Mesothelial cell of epicardium (in vitro differentiated cells): ENCODE results near the gene CPD. TPM values are rescaled to one million over a fixed set of nuclear protein-coding genes. Genes with fewer than 3 reads are reported as not detected.

Experiments used
- DNase-seq, 2 experiments: peaks; one replicate each; pipeline ENCODE4 v3.0.0; 2021; ENCODE audit warnings: low spot score in 2 of 2; ENCODE audit not compliant: unreplicated experiment in 2 of 2
- H3K27ac Mint-ChIP-seq: 2 replicates; pipeline ENCODE4 v1.8.0; 2021; ENCODE audit warnings: mixed read lengths
- H3K27me3 Mint-ChIP-seq: 2 replicates; pipeline ENCODE4 v1.8.0; 2021; ENCODE audit warnings: low read depth, mixed read lengths
- H3K36me3 Mint-ChIP-seq: 2 replicates; pipeline ENCODE4 v1.8.0; 2021; ENCODE audit warnings: mixed read lengths
- H3K4me1 Mint-ChIP-seq: 2 replicates; pipeline ENCODE4 v1.8.0; 2021; ENCODE audit warnings: mixed read lengths
- H3K4me3 Mint-ChIP-seq: 2 replicates; pipeline ENCODE4 v1.8.0; 2021; ENCODE audit warnings: mild to moderate bottlenecking, moderate library complexity, mixed read lengths
- H3K9me3 Mint-ChIP-seq: 2 replicates; pipeline ENCODE4 v1.8.0; 2021; ENCODE audit warnings: mixed read lengths
- CTCF ChIP-seq: fragments of 200-600 bp; sonication (generic); IDR thresholded peaks from one replicate; pipeline ENCODE4 v1.5.0; 2021; ENCODE audit warnings: antibody characterized with exemption; ENCODE audit not compliant: unreplicated experiment
- total RNA-seq: library from RNA; stranded (reverse); gene quantifications from 3 replicates; pipeline ENCODE4 v1.2.1, GENCODE V29; 2021

Gene CPD
- total RNA-seq, 1 donor from 2014 or later, result 49.3 TPM

DNA sequence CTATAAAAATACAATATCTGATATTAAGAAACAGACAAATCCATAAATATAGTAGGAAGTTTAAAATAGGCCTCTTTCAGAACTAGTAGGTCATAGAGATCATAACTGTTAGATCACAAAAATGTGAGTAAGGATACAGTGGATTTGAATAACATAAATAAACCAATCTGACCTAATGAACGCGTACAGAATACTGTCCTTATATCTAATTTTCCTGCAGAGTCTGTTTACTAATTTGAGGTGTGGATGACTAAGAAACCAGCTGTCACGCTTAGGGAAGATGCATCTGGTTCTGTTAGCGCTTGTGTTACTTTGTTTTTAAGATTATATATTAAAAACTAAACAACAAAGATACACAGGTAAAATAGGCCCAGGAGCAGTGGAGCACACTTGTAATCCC lies 14.8 kb downstream of the CPD start:
- no peaks in the 10 kb centered on the region for H3K9me3 Mint-ChIP-seq
- no peak for DNase-seq
- H3K4me1 Mint-ChIP-seq, result peaks cover 25% of the 10 kb centered on the region
- H3K27ac Mint-ChIP-seq, result no peak overlapping the region
- no peak for TF ChIP-seq CTCF
- no peak overlapping the region for H3K4me3 Mint-ChIP-seq
- peaks cover 12% of the 10 kb centered on the region for H3K36me3 Mint-ChIP-seq
- no peaks in the 10 kb centered on the region for H3K27me3 Mint-ChIP-seq

- no peak for TF ChIP-seq CTCF
- DNase-seq, result no peak
- Mint-ChIP-seq H3K27ac (no peak overlapping the region), H3K4me1 (peaks cover 25% of the 10 kb centered on the region), H3K36me3 (peaks cover 12% of the 10 kb centered on the region), H3K27me3 (no peaks in the 10 kb centered on the region), H3K4me3 (no peak overlapping the region), H3K9me3 (no peaks in the 10 kb centered on the region)
Measured at GRCh38 chr17:30393911-30394867, 15.5 kb downstream of the CPD start.

- Mint-ChIP-seq H3K27me3 (no peaks in the 10 kb centered on the region), H3K9me3 (no peaks in the 10 kb centered on the region), H3K27ac (no peak overlapping the region), H3K4me3 (no peak overlapping the region), H3K36me3 (peaks cover 7% of the 10 kb centered on the region), H3K4me1 (peaks cover 25% of the 10 kb centered on the region)
- DNase-seq, result no peak
- no peak for TF ChIP-seq CTCF
Measured at GRCh38 chr17:30395398-30396022, 16.8 kb downstream of the CPD start.

GRCh38 chr17:30396129-30396528 lies 17.4 kb downstream of the CPD start:
- Mint-ChIP-seq H3K4me3 (no peak overlapping the region), H3K36me3 (peaks cover 3% of the 10 kb centered on the region)

DNA sequence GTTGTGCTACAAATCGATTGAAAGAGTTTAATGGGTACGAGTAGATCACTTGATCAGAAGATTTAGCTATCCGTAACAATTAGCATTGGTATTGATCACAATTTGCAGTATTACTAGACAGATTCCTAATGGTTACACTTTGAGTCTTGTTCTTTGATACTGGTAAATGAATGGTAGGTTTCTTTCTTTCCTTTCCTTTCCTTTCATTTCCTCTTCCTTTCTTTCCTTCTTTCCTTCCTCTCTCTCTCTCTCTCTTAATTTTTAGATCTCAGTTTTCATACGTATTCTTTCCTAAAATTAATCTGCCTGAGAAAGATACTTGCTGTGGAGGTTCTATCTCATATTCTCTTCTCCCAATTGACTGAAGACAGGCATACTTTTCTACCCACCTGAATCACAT lies 17.9 kb downstream of the CPD start:
- Mint-ChIP-seq H3K4me1 (peaks cover 25% of the 10 kb centered on the region), H3K36me3 (peaks cover 2% of the 10 kb centered on the region), H3K9me3 (no peaks in the 10 kb centered on the region), H3K27ac (peak overlapping the region; percentile 68), H3K27me3 (no peaks in the 10 kb centered on the region), H3K4me3 (no peak overlapping the region)
- TF ChIP-seq CTCF, result no peak
- DNase-seq, result no peak

More at GRCh38 chr17:30396129-30396528, 17.4 kb downstream of the CPD start:
- no peaks in the 10 kb centered on the region for H3K27me3 Mint-ChIP-seq
- no peak for TF ChIP-seq CTCF
- DNase-seq, result no peak
- H3K9me3 Mint-ChIP-seq, result no peaks in the 10 kb centered on the region
- peak overlapping the region; percentile 68 for H3K27ac Mint-ChIP-seq
- peaks cover 25% of the 10 kb centered on the region for H3K4me1 Mint-ChIP-seq
